IPS DF 4.7 (cell line): ENCODE measurements around the gene MAB21L4.

ENCODE experiments used
- DNase-seq: peaks from one replicate; pipeline ENCODE4 v3.0.0-alpha.2; 2013; ENCODE audit warnings: low spot score; ENCODE audit errors: extremely low read depth

The MAB21L4 gene

DNA sequence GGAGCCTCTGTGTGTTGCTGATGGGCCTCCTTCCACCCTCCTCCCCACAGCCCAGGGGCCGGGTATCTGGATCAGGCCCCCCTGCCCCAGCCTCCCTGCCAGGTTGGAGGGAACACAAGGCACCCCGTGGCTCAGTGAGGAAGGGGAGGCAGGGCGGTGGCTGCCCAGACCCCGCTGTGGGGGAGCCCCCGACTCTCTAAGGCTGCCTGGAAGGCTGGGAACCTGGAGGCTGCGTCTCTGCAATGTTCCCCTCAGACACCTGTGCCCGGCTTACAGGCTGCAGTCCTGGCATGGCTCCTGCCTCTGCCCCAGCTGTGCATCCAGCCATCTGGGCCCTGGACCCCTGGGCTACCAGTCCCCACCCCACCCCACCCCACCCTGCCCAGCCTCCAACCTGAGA is 438 bp upstream of the MAB21L4 start:
- no peak for DNase-seq

DNA sequence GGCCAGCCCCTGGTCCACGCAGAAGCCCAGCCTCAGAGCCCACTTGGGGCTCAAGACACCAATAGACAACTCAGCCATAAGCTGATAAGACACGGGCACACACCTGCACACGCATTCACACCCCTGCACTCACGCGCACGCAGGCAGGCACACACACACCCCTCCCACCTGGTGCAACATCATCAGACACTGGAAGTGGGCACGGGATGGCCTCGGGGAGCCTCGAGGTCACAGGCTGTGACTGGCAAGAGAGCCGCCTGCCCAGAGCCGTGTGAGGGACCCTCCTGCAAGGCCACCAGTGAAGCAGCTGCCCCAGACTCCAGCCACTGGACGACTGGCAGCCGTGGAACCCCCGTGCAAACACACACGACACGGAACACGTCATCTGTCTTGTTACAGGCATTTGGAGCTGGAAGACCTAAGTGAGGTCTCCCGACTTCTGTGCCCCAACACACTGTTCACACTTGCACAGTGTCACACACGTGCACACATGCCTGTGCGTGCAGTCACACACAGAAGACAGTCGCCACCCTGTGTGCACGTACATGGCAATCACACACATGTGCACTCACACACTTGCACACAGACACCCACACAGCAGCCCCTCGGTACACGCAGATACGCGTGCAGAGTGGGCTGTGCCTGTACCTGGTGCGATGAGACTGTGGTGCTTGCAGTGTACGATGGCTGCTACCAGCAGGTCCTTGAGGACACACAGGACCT is 959 bp downstream of the MAB21L4 start:
- no peak for DNase-seq

DNA sequence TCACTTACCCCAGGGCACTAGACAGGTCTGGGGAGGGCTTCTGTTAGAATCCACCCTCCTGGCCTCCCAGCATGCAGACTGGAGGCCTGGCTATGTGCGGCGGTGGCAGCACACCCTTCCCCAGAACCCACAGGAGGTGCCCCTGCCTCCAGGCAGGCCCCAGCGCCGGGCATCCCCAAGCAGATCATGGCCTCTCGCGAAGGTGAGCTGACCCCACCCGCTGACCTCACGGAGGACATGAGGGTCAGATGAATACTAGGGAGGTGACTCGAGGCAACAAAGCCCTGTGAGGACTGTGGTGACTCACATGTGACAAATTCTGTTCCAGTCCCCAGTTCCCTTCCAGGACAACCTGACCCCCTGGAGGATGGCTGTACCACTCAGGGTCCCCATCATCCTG is 1.9 kb downstream of the MAB21L4 start:
- DNase-seq, result no peak

DNA sequence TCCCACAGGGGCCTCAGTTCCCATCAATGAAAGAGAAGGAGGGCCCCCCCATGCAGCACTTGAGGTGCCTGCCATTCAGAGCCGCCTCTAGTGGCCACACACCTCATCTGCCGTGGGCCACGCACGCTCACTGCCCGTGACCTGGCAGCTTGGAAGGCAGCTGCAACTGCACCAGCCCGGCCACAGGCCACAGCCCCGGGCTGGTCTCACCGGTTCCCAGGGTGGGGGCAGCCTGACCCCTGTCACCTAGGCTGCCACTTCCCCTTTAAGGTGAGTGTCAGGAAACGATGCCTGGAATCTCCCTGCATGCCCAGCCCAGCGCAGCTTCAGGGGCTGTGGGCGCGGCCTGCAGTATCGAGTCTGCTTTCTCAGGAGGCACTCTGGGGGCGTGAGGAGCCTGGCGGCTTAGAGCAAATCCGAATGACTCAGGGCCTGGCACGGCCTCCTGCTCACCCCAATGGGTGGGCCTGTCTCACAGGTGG is 2.6 kb downstream of the MAB21L4 start:
- no peak for DNase-seq

DNA sequence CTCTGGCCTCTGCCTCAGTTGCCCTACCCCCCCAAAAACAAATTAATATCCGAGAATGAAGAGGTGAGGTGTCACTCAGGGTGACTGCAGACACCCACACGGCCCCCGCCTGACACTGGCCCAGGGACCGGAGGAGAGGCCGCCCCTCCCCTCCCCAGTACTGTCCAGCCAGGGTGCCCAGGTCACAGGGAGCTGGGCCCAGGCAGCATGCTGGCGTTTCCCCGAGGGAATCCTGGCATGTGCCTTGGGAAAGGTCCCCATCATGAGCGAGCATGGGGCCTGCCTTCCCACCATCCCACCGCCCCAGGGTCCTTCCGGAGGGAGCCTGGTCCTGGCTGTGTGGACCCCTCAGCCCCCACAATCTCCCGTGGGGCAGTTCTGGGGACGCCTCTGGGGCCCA is 3.0 kb downstream of the MAB21L4 start:
- no peak for DNase-seq

DNA sequence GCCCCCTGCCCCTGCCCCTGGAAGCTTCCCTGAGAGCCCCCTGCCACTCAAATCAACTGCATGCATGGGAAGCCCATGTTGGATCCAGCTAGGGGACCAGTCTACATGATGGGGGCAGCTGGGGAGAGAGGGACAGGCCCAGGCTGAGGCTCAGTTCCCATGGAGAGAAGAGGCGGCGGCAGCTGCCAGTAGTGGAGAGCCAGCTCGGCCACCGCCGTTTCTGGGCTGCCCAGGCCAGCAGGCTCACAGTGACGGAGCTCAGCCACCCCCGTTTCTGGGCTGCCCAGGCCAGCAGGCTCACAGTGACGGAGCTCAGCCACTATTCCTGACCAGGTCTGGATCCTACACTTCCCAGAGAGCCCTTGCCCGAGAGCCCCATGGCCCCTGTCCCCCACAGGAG is 3.6 kb downstream of the MAB21L4 start:
- DNase-seq, result no peak

DNA sequence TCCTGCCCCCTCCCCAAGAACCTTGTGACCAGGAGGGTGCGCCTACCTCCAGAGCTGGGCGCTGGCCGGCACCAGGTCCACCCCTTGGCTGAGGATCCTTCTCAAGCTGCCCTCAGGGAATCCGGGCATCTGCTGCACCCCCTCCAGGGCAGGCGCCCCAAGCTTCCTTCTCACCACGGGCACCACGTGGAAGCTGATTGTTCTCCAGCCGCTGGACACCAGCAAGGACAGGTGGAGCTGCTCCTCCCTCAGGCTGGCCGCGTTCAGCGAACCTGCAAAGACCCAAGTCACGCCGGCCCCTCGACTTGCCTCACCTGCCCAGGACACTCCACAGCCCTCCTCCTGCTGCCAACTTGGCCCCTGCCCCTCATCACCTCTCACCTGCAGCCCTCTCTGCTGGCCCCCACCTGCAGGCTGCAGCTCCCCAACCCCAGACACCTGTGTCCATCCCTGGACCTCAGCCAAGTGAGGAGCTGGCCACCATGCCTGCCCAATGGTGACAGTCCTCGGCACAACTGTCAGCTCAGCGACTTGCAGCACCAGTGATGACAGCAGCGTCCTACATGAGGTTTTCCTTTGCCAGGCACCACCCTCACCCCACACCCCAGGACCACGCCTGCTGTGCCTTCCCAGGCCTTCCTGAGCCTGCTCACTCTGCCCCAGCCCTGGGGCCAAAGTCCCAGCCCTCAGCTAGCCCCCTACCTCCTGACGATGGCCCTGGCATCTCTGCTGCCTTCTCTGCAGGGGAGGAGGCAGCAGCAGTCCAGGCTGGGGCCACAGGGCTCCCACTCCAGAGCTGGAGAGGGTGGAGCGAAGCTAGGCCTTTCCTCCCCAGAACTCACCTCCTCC is 4.2 kb downstream of the MAB21L4 start:
- DNase-seq, result no peak

DNA sequence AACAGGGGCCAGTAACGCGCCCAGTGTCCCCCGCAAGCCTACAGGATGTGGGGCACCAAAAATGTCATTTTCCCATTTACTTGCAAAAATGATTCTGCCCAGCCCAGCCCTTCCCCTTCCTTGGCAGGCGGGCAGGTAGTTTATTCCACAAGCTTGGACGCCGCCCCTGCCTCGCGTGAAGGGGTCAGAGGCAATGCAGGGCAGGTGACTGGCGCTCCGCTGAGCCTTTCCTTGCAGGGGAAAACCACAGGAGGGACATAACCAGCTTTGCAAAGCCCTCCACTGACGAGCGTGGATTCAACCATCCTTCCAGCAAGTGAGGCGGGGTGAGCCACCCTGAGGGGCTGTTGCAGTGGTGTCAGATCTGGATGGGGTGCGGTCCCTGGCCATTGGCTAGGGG is 5.3 kb downstream of the MAB21L4 start:
- no peak for DNase-seq

DNA sequence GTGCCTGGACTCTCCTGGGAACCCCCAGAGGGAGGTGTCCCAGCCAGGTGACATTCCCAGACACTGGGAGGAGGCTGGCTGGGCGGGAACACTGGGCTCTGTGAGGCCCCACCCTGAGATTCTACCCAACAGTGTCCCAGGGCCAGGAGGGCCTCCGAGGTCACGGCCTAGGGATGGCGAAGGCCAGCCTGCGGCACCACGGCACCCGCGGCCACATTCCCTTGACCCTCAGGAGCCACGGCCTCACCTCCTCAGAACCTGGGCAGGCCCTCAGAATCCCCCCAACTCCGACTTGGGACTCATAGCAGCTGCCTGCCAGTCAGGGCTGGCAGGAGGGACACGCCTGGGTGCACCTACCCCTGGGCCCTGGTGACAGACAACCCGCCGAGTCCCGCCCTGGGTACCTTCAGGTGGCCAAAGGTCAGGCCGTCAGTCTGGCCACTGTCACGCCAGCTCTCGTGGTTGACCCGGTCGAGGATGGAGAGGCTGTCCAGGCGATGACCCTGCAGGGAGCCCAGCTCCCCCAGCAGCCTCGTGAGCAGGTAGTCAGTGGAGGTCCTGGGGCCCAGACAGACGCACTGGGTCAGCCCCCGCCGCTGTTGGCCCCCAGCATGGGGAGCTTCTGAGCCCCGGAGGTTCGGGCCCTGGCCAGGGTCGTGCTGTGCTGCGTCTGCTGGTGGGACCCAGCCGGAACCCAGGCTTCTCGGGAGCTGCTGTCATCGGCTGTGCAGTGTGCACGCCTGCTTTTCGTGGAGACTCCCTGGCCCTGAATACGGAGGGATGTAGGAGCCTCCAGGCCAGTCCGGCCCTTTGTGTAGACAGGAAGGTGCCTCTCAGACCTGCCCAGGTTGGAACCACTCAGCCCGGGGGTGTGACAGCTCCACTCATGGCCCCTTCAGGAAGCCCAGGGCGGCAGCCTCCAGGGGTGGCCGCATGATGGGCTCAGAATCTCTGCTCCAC is 6.1 kb downstream of the MAB21L4 start:
- no peak for DNase-seq

DNA sequence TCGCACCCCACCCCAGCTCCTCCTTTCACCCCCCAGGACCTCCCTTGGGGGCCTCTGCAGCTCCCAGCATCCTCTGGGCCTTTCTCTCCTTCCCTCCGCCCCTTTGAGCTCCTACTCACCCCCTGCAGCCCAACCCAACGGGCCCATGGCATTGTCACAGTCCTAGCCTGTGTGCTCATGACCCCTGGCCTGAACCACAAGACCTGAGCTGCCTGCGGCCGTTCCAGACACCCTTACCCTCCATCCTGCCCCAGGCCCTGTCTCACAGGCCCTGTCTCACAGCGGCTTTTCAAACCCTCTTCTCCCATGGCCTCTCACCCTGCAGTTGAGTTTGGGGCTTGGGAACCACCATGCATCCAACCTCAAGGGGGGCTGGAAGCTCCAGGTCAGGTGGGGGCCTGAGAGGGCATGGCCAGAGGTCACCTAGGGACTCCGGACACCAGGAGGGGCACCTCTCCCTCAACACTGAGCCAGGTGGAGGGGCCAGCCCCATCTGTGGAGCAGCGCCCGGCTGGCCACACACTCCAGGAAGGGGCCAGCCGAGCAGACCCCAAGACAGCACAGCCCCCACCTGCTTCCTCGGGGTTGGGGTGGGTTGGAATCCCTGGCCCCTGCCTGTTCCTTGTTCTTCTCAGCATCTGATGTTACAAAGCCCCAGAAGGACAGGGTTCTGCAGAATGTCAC is 6.9 kb downstream of the MAB21L4 start:
- no peak for DNase-seq

DNA sequence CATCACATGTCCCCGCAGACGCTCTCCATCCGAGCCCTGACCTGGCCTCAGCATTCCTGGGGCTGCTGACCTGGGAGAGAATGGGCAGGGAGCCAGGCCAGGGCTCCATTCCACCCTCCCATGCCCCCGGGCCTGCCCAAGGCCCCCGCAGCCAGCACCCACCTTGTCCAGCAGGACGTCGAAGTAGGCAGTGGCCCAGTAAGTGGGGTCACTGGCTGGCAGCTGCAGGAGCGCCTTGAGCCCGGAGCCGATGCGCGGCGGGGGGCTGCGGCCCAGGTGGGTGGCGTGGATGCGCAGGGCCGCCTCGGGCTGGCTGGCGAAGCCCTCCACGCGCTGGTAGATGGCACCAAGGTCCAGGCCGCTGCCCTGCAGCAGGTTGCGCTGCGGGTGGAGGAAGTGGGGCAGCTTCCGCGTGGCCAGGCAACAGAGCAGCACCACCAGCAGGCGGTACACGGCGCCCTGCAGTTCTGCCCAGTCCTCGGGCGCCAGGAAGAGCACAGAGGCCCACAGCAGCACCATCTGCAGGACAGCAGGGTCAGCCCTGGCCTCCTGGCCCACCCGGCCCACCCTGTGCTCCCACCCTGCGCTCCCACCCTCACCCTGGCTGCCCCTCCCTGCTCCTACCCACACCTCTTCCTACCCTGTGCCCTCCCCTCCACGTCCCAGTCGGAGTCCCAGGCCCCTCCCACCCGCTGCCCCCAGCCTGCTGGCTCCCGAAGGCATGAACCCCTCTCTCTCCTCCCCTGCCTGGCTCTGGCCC is 7.6 kb downstream of the MAB21L4 start:
- no peak for DNase-seq

DNA sequence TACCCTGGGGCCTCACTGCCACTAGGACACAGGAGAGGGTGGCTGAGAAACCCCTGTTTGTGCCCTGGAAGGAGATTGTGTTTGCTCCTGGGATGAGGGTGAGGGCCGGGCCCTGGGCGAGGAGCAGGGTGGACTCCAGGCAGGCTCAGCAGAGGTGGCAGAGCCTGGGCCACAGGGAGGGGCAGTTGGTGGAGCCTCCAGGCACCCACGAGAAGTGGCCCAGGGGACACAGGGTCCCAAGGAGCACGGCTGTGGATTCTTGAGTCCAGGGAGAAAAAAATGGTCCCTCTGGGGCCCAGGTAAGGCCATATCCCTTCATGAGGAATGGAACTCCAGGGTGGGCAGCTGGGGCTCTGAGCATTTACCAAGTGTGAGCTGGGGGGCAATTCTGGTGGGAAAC is 8.3 kb downstream of the MAB21L4 start:
- DNase-seq, result no peak

DNA sequence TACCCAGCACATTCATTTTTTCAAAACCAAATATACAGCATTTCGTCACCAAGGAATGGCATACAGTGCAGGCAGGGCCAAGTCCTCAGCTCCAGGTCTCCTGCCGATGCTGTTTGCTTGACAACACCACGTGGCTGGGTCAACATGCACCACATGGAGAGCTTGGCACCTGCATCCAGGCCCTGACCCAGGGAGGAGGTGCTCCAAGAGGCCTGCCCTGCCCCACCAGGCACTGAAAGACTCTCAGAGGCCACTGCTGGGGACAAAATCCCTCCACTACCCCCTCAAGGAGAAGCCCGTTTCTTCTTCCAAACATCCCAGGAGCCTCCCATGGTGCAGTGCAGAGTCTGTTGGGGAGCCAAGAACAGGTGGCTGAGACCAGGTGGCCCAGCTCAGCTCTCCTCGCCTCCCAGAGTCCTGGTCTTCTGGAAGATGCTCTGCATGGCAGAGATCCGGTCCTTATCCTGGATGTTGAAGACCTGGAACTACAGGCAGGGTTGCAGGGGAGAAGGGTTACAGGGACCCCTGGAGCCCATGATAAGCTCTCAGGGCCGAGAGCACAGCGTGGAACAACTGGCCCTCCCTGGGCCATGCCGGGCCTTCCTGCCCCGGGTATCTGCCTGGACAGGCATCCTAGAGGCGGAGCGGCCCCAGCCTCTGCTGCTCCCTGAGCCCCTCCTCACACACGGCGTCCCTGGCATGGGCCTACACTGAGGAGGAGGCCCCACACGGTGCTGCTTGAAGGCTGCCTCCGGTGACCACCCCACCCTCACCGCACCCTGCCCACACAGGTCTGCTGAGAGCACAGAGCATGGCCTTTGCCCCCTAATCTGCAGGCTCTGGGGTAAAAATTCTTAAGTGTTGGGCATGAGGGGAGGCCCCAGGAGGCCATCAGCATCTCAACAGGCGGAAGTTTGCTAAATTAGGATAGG is 9.0 kb downstream of the MAB21L4 start:
- no peak for DNase-seq

DNA sequence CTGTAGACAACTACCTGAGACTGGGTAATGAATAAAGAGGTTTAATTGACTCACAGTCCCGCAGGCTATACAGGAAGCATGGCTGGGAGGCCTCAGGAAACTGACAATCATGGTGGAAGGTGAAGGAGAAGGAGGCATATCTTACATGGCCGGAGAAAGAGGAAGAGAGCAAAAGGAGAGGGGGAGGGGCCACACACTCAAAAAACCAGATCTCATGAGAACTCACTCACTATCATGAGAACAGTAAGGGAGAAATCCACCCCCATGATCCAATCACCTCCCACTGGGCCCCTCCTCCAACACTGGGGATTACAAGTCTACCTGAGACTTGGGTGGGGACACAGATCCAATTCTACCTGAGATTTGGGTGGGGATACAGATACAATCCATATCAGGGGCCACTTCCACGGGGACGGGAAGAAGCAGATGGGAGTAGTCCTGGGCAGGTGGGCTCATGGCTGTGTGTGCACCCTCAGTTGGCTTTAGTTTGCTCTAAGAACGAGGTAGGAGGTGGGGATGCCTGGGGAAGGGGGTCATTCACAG is 9.9 kb downstream of the MAB21L4 start:
- no peak for DNase-seq

DNA sequence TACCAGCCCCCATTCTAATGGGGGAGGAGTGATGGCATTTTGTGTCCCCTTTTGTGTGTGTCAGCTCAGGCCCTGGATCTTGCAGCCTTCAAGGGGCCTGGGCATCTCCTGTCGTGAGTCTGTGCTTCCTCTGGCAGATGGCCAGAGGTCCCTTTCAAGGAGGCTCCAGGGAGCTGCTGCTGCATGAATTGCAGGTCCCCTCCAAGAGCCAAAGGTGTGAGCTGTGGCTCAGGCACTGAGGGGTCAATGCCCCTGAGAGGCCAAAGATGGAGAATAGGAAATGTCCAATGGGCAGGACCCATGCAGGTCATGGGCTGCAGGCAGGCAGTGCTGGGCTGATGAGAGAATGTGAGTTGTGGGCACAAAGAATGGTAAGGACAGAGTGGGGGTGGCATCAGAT is 10.4 kb downstream of the MAB21L4 start:
- DNase-seq, result no peak

DNA sequence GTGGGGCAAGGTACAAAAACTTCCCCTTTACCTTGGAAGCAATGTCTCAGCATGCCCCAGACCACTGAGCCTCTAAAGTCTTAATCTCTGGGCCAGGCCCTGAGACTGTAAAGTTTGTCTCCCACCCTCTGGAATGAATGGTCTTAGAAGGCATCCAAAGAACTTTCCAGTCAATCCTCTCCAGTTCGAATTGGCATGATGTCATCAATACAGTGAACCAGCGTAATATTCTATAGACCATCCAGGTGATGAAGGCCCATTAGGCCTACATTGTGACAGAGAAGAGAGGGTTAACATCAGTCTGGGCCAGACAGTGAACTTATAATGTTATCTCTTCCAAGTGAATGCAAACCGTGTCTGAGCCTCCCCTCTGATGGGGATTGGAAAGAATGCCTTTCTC is 11.2 kb downstream of the MAB21L4 start:
- no peak for DNase-seq

DNA sequence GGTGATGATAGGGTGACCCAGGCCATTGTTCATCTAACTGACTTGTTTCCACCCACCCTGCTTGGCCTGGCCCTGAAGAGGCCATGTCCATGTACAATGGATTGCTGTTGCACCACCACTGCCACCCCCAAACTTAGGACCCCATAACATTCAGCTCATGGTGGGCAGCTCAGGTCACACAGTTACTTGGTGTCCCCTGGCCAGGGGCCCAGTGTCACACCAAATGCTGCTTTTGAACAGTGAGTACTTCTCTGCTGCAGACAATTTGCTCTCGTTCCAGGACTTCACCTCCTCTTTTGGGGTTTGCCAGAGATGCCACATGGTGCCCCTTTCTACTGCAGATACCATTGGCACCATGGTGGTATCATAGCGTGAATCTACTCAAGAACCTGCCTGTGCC is 11.7 kb downstream of the MAB21L4 start:
- no peak for DNase-seq

DNA sequence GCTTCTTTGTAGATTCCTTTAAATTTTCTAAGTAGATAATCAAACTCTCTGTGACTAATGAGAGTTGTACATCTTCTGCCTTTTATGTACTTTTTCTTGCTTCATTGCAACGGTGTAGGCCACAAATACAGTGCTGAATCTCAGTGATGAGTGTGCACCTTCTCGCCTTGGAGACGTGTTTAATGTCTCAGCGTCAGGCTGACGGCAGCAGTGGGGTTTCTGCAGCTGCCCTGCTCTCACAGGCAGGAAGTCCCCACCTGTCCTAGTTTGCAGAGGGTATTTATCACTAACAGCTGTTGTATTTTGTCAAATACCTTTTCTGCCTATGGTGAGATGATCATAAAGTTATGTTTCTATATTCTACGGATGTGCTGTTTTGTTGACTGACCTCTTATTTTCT is 14.0 kb downstream of the MAB21L4 start:
- DNase-seq, result no peak

DNA sequence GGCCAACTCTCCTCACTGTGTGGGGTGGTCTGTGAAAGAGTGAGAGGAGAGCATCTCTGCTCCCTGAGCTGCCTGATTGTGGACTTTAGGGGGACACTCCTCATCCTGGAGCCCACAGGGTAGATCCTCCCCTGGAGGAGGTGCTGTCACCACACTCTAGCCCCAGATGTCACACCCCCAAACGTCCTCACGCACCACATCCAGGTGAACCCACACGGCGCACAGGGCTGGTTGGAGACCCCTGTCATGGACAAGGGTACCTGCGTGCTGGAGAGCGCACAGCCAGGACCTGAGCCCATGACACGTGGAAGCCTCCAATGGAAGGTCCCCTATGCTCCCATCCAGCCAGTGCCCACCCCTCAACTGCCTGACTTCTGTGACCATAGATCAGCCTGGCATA is 16.9 kb downstream of the MAB21L4 start:
- DNase-seq, result no peak
